Central memory CD8-positive, alpha-beta T cell (primary cell): ENCODE measurements around the gene CPM.
A peak's percentile ranks its signal among the peaks of the same experiment; 100 is the strongest.

ENCODE experiments used
- ATAC-seq: fragments of 150-1000 bp; cut with Tn5 transposase; replicated peaks from 2 replicates; pipeline ENCODE4 v1.10.0; 2022; ENCODE audit warnings: mild to moderate bottlenecking, moderate FRiP score, moderate number of reproducible peaks; ENCODE audit not compliant: poor library complexity, severe bottlenecking; ENCODE audit errors: extremely low read depth
- DNase-seq, 2 donors: peaks; one replicate each; pipeline ENCODE4 v3.0.0; 2021; ENCODE audit warnings: low spot score in 2 of 2
- H3K27ac Mint-ChIP-seq: one replicate; pipeline ENCODE4 v1.8.0; 2022; ENCODE audit warnings: low read depth, mild to moderate bottlenecking, moderate library complexity, mixed read lengths
- H3K27me3 Mint-ChIP-seq: one replicate; pipeline ENCODE4 v1.8.0; 2022; ENCODE audit warnings: mixed read lengths
- H3K36me3 Mint-ChIP-seq: one replicate; pipeline ENCODE4 v1.8.0; 2022; ENCODE audit warnings: mild to moderate bottlenecking, moderate library complexity, mixed read lengths; ENCODE audit not compliant: insufficient read depth
- H3K4me1 Mint-ChIP-seq: one replicate; pipeline ENCODE4 v1.8.0; 2022; ENCODE audit warnings: mixed read lengths
- H3K4me3 Mint-ChIP-seq: one replicate; pipeline ENCODE4 v1.8.0; 2022; ENCODE audit warnings: mild to moderate bottlenecking, moderate library complexity, mixed read lengths
- H3K9me3 Mint-ChIP-seq: one replicate; pipeline ENCODE4 v1.8.0; 2022; ENCODE audit warnings: mixed read lengths

CPM gene

GRCh38 chr12:68945255-68945654 lies 12.3 kb upstream of the CPM start:
- H3K27me3 Mint-ChIP-seq: peaks cover 25% of the 10 kb centered on the region
- H3K9me3 Mint-ChIP-seq: no peaks in the 10 kb centered on the region
- no peak for DNase-seq
- H3K27ac Mint-ChIP-seq: no peak overlapping the region
- no peak for ATAC-seq
- H3K4me3 Mint-ChIP-seq: no peak overlapping the region
- H3K4me1 Mint-ChIP-seq: no peaks in the 10 kb centered on the region
- H3K36me3 Mint-ChIP-seq: no peaks in the 10 kb centered on the region

DNA sequence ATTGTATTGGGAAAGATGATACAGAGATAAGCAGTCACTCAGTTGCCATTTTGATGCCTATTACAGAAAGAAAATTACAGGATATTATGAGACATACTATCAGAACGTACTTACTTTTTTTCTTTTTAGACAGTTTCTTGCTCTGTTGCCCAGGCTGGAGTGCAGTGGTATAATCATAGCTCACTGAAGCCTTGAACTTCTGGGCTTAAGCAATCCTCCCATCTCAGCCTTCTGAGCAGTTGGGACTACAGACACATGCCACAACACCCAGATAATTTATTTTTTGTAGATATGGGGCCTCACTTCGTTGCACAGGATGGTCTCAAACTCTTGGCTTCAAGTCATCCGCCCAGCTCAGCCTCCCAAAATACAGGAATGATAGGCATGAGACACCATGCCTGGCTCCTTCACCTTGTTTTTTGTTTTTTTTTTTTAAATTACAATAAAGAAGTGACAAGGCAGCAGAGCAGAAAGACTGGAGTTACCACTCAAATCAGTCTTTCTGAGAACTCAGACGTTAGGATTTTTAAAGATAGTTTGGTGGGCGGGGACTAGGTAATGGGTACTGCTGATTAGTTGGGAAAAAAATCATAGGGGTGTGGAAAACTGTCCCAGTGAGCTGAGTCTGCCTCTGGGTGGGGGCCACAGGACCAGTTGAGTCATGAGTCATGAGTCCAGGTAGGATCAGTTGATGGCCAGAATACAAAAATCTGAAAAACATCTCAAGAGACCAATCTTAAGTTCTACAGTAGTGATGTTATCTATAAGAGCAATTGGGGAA lies 11.5 kb upstream of the CPM start:
- Mint-ChIP-seq H3K27ac (no peak overlapping the region), H3K27me3 (peaks cover 25% of the 10 kb centered on the region), H3K4me3 (no peak overlapping the region), H3K36me3 (no peaks in the 10 kb centered on the region), H3K4me1 (no peaks in the 10 kb centered on the region), H3K9me3 (no peaks in the 10 kb centered on the region)
- no peak for ATAC-seq
- DNase-seq: no peak

GRCh38 chr12:68943848-68944247 lies 10.9 kb upstream of the CPM start:
- Mint-ChIP-seq H3K9me3 (no peaks in the 10 kb centered on the region), H3K4me1 (no peaks in the 10 kb centered on the region), H3K36me3 (no peaks in the 10 kb centered on the region), H3K27ac (no peak overlapping the region), H3K27me3 (peaks cover 25% of the 10 kb centered on the region), H3K4me3 (no peak overlapping the region)
- DNase-seq (no peak), ATAC-seq (no peak)

- no peak for DNase-seq
- no peak overlapping the region for H3K4me3 Mint-ChIP-seq
- no peaks in the 10 kb centered on the region for H3K4me1 Mint-ChIP-seq
- no peak for ATAC-seq
- no peak overlapping the region for H3K27ac Mint-ChIP-seq
- H3K9me3 Mint-ChIP-seq: no peaks in the 10 kb centered on the region
- H3K27me3 Mint-ChIP-seq: peaks cover 39% of the 10 kb centered on the region
- H3K36me3 Mint-ChIP-seq: no peaks in the 10 kb centered on the region
Measured at GRCh38 chr12:68940731-68941130, 7.8 kb upstream of the CPM start.

GRCh38 chr12:68939505-68939904 lies 6.5 kb upstream of the CPM start:
- peaks cover 45% of the 10 kb centered on the region for H3K27me3 Mint-ChIP-seq
- no peaks in the 10 kb centered on the region for H3K36me3 Mint-ChIP-seq
- DNase-seq: no peak
- no peak for ATAC-seq
- no peaks in the 10 kb centered on the region for H3K4me1 Mint-ChIP-seq
- no peak overlapping the region for H3K27ac Mint-ChIP-seq
- H3K4me3 Mint-ChIP-seq: no peak overlapping the region
- H3K9me3 Mint-ChIP-seq: no peaks in the 10 kb centered on the region

DNA sequence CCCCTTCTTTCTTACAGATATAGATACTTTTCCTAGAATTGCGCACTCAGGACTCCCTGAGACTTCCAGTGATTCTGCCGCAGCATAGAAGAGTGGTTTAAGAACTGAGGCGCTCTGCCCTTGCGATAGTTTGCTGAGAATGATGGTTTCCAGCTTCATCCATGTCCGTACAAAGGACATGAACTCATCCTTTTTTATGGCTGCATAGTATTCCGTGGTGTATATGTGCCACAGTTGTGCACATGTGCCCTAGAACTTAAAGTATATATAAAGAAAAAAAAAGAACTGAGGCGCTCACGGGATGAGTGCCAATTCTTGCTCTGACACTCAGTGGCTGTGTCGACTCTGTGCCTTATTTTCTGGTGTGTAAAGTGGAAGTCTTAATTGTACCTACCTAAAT lies 1.4 kb upstream of the CPM start:
- H3K36me3 Mint-ChIP-seq: peaks cover 4% of the 10 kb centered on the region
- no peak for DNase-seq
- H3K9me3 Mint-ChIP-seq: no peaks in the 10 kb centered on the region
- H3K4me3 Mint-ChIP-seq: peak overlapping the region; percentile 41
- peaks cover 30% of the 10 kb centered on the region for H3K27me3 Mint-ChIP-seq
- peaks cover 9% of the 10 kb centered on the region for H3K4me1 Mint-ChIP-seq
- no peak overlapping the region for H3K27ac Mint-ChIP-seq
- no peak for ATAC-seq

DNA sequence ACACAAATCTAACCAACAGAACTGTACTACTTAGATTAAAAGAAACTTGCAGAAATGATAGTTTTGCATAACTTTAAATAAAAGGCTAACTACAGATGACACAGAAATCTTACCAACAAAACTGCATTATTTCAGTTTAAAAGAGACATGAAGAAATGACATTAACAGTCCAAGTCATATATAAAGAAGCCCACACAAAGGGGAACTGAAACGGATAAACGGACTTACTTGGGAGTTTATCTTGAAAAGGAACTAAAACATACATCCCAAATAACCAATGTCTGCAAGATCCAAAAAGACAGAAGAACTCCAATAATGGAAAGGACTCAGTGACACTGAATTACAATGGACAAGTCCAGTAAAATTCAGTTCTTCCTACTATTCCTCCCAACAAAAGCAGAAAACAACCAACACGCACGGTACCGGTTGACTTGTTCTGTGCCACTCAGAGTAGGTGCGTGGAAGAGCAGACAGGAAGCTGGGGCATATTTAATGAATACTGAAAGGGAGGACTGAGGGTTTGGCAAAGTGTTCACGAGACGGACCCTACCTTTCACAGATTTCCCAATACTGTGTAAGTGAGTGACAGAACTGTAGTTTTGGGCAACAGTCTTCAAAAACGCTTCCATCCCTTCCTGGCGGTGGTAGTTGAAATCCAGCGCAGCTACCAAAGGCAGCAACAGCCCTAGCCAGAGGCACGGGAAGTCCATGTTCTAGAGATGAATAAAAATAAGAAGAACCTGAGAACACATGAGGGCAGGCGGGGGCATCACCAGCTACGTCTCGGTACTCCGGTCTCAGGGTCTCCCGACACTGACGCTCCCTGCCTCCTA lies 627 bp downstream of the CPM start:
- H3K27ac Mint-ChIP-seq: no peak overlapping the region
- no peak for DNase-seq
- peaks cover 4% of the 10 kb centered on the region for H3K36me3 Mint-ChIP-seq
- H3K9me3 Mint-ChIP-seq: no peaks in the 10 kb centered on the region
- peak; percentile 42 for ATAC-seq
- peak overlapping the region; percentile 79 for H3K4me3 Mint-ChIP-seq
- peaks cover 30% of the 10 kb centered on the region for H3K27me3 Mint-ChIP-seq
- H3K4me1 Mint-ChIP-seq: peaks cover 9% of the 10 kb centered on the region

GRCh38 chr12:68930178-68930577 lies 2.8 kb downstream of the CPM start:
- no peak for ATAC-seq
- Mint-ChIP-seq H3K27me3 (peaks cover 10% of the 10 kb centered on the region), H3K4me3 (no peak overlapping the region)

GRCh38 chr12:68924546-68924945 lies 8.4 kb downstream of the CPM start:
- Mint-ChIP-seq H3K27ac (no peak overlapping the region), H3K4me3 (no peak overlapping the region), H3K27me3 (no peaks in the 10 kb centered on the region), H3K9me3 (no peaks in the 10 kb centered on the region), H3K4me1 (no peaks in the 10 kb centered on the region), H3K36me3 (no peaks in the 10 kb centered on the region)
- ATAC-seq (no peak), DNase-seq (no peak)

More at GRCh38 chr12:68930178-68930577, 2.8 kb downstream of the CPM start:
- Mint-ChIP-seq H3K4me1 (peaks cover 9% of the 10 kb centered on the region), H3K36me3 (peaks cover 4% of the 10 kb centered on the region), H3K27ac (no peak overlapping the region), H3K9me3 (no peaks in the 10 kb centered on the region)
- DNase-seq: no peak

DNA sequence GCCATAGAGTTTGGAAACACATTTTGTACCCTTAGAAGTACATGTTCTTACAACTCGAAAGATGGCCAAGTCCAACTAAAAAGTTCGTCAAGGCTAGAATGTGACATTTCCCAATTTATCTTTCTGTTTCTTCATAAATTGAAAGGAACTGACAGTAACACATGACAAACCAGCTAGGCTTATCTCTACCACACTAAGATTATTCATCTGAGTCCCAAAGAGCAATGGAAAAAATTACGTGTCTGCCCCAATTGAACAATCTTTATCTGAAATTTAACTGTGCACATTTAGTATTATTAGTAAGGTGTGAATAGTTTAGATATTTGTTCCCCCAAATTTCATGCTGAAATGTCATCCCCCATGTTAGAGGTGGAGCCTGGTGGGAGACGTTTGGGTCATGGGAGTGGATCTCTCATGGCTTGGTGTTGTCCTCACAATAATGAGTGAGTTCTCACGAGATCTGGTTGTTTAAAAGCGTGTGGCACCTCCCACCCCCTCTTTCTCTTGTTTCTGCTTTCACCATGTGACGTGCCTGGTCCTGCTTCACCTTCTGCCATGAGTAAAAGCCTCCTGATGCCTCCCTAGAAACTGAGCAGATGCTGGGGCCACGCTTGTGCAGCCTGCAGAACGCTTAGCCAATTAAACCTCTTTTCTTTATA lies 13.3 kb downstream of the CPM start:
- Mint-ChIP-seq H3K4me1 (no peaks in the 10 kb centered on the region), H3K36me3 (no peaks in the 10 kb centered on the region), H3K27ac (no peak overlapping the region), H3K9me3 (no peaks in the 10 kb centered on the region), H3K27me3 (no peaks in the 10 kb centered on the region), H3K4me3 (no peak overlapping the region)
- DNase-seq: no peak
- ATAC-seq: no peak

DNA sequence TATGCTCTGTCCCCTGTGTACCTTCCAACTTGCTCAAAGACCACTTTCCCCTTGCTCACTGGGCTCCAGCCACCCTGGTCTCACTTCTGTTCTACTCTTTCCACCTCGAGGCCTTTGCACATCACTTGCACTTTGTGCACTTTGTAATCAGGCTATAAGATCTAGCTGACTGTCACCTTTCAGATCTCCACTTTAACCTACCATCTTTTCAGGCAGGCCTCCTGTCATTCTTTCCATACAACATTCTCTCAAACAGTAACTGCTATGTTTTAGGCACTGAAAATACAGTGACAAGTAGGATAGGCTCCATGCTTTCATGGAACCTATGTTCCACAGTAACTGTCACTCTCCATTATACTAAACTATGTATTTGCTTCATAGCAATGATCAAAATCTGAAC lies 14.0 kb downstream of the CPM start:
- ATAC-seq: no peak

GRCh38 chr12:68915055-68915454 lies 17.9 kb downstream of the CPM start:
- no peaks in the 10 kb centered on the region for H3K36me3 Mint-ChIP-seq
- H3K27me3 Mint-ChIP-seq: no peaks in the 10 kb centered on the region
- H3K9me3 Mint-ChIP-seq: no peaks in the 10 kb centered on the region
- H3K4me3 Mint-ChIP-seq: no peak overlapping the region
- no peaks in the 10 kb centered on the region for H3K4me1 Mint-ChIP-seq
- no peak overlapping the region for H3K27ac Mint-ChIP-seq
- ATAC-seq (no peak), DNase-seq (no peak)

More for the DNA sequence above, 14.0 kb downstream of the CPM start:
- Mint-ChIP-seq H3K27ac (no peak overlapping the region), H3K4me1 (no peaks in the 10 kb centered on the region), H3K9me3 (no peaks in the 10 kb centered on the region), H3K4me3 (no peak overlapping the region), H3K36me3 (no peaks in the 10 kb centered on the region), H3K27me3 (no peaks in the 10 kb centered on the region)
- no peak for DNase-seq
